ENCODE measurements around the gene SLIT3.

The SLIT3 gene

DNA sequence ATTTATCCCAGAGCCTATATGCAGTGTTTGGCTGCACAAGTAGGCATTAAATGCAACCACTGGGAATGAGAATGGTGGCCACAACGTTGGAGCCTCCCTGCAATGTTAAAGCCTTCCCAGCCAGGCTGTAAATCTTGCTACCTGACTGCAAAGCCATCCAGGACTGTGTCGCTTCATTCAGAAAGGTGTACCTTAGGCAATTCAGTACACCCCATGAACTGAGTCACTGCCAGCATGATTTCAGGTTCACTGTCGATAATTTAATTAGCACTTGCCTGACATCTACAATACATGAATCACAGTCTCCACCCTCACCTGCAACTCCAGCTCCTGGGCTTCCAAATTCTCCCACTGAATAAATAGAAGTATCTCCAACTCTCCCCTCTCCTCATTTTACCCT is 108.4 kb downstream of the SLIT3 start:
- TF ChIP-seq, protein P1, sequence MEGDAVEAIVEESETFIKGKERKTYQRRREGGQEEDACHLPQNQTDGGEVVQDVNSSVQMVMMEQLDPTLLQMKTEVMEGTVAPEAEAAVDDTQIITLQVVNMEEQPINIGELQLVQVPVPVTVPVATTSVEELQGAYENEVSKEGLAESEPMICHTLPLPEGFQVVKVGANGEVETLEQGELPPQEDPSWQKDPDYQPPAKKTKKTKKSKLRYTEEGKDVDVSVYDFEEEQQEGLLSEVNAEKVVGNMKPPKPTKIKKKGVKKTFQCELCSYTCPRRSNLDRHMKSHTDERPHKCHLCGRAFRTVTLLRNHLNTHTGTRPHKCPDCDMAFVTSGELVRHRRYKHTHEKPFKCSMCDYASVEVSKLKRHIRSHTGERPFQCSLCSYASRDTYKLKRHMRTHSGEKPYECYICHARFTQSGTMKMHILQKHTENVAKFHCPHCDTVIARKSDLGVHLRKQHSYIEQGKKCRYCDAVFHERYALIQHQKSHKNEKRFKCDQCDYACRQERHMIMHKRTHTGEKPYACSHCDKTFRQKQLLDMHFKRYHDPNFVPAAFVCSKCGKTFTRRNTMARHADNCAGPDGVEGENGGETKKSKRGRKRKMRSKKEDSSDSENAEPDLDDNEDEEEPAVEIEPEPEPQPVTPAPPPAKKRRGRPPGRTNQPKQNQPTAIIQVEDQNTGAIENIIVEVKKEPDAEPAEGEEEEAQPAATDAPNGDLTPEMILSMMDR (IDR thresholded peaks at IDR 0.05; ENCODE audit: insufficient read depth, missing control alignments): no peak
- FAIRE-seq: no peak
- DNase-seq (ENCODE audit: insufficient read length, low spot score): no peak

DNA sequence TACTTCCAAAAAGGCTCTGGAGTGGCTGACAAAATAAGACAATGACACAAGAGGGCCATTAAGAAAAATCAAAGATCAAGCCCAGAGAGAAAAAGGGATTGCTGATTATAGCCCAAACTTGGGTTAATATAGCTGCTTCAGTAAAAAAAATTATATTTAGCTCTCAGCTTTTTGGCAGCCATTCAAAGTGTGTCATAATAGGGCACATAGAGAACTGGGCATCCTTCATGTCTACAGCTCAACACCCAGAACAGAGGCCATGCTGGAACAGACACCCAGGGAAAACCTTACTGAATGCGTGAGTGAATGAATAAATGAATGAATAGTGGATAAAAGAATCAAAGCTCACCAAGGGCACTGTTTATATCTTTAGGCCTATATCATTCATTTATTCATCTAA is 110.1 kb downstream of the SLIT3 start:
- TF ChIP-seq, protein P1 (IDR thresholded peaks at IDR 0.05; ENCODE audit: insufficient read depth, missing control alignments): no peak
- DNase-seq (ENCODE audit: insufficient read length, low spot score) (no peak), FAIRE-seq (no peak)

DNA sequence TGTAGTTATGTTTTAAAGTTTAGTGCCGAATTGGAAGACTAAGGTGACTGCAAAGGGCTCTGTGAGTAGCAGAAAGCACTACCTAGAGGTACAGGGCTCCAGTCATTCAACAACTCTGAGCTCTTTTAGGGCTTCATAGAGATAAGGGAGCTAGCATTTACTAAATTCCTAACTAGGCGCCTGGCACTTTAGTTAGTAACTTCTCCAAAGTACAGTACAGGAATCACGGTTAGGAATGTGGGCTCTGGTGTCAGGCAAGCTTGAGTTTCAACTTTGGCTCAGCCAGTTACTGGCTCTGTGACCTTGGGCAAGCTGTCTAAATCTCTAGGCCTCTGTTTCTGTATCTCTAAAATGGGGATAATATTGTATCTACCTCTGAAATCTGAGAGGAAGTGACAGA is 115.3 kb downstream of the SLIT3 start:
- FAIRE-seq (no peak), DNase-seq (ENCODE audit: insufficient read length, low spot score) (no peak)
- TF ChIP-seq, protein P1 (IDR thresholded peaks at IDR 0.05; ENCODE audit: insufficient read depth, missing control alignments): no peak

DNA sequence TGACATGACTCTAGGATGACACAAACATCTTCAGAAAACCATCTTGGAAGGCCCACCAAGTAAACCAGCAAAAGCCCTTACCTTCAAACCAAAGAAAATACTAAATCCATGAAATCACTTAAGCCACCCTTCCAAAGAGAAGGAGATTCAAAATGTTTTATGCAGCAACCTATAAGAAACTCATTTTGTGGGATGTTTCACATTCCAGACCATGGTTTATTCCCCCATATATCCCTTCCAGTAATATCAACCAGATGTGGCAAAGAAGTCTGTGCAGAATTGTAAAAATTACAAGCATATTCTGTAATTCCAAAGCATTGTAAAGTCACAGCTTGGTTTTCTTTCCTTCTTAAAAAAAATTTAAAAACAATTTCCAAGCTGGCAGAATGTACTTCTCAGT is 117.4 kb downstream of the SLIT3 start:
- FAIRE-seq: no peak
- TF ChIP-seq, protein P1 (IDR thresholded peaks at IDR 0.05; ENCODE audit: insufficient read depth, missing control alignments): no peak
- DNase-seq (ENCODE audit: insufficient read length, low spot score): no peak

DNA sequence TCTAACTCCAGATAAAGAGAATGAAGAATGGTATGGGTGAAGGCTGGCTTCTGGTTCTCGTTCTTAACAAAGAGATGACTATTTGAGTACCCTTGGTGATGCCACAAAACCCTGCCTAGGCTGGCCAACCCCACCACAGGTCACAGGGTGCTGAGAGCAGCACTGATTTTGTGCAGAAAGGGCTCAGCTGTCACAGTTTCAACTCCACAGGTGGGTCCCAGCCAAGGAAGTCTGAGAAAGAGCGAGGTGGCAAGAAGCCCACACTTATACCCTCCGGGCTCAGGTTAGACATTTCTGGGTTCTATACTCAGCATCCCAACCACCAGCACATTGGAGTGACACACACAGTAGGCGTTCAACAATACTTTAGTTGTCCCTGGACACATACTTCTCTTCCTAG is 118.1 kb downstream of the SLIT3 start:
- FAIRE-seq (no peak), DNase-seq (ENCODE audit: insufficient read length, low spot score) (no peak)
- TF ChIP-seq, protein P1 (IDR thresholded peaks at IDR 0.05; ENCODE audit: insufficient read depth, missing control alignments): no peak

DNA sequence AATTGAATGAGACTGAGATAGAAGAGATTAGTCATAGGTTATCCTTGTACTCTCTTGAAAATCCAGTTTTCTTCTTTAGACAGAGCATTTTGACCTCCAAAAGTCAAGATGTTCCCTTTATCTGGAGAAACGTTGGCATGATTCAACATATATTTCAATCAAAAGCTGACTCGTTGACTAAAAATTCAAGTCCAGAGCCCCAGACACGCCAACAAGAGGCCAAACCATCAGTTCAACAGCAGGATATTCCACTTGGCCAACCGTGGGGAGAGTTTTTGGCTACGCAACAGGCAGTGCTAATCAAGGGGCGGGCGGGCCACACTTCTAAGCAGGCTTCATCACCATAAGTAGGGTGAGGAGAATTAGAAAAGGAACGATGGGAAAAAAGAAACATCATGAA is 119.1 kb downstream of the SLIT3 start:
- FAIRE-seq (no peak), DNase-seq (ENCODE audit: insufficient read length, low spot score) (no peak)
- TF ChIP-seq, protein P1 (IDR thresholded peaks at IDR 0.05; ENCODE audit: insufficient read depth, missing control alignments): no peak

DNA sequence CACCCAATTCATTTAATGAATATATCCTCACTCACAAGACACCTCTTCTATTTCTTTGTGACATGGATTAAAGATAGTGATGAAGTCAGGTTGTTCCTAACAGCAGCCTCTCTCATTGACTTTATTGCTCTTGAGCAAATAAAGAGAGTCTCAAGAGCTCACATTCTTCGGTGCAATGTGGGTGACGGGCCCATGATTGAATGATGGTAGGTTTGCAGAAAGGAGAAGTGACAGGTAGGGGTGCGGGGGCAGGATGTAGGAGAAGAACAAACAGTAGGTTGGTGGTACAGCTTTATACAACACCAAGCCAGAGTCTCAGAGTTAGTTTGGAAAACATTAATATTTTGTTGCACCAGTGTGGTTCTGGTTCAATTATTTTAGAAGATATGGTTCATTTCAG is 122.2 kb downstream of the SLIT3 start:
- DNase-seq (ENCODE audit: insufficient read length, low spot score): no peak
- TF ChIP-seq, protein P1 (IDR thresholded peaks at IDR 0.05; ENCODE audit: insufficient read depth, missing control alignments): no peak
- FAIRE-seq: no peak

All from D721Med (cell line).